Activated T-helper 2 cell treated with anti-CD3 and anti-CD28 coated beads, Interferon-gamma antibody, Interleukin-2, Interleukin-4, amounts not matched to agents 10 μg/mL and 5 μg/mL and 100 μg/mL, durations not matched to agents 14 hours and 24 hours and 36 hours (primary cell): Measurements from ENCODE around the gene BEND7. TPM values are rescaled to one million over a fixed set of nuclear protein-coding genes. Genes with fewer than 3 reads are reported as not detected.

Experiments
- DNase-seq: peaks from one replicate; pipeline ENCODE4 v3.0.0; 2021; ENCODE audit warnings: low spot score
- H3K27ac Mint-ChIP-seq: one replicate; pipeline ENCODE4 v1.8.0; 2021; ENCODE audit warnings: mixed read lengths
- H3K27me3 Mint-ChIP-seq: one replicate; pipeline ENCODE4 v1.8.0; 2021; ENCODE audit warnings: low read depth, mixed read lengths
- H3K36me3 Mint-ChIP-seq: one replicate; pipeline ENCODE4 v1.8.0; 2021; ENCODE audit warnings: low read depth, mixed read lengths
- H3K4me1 Mint-ChIP-seq: one replicate; pipeline ENCODE4 v1.8.0; 2021; ENCODE audit warnings: low read depth, mixed read lengths
- H3K4me3 Mint-ChIP-seq: one replicate; pipeline ENCODE4 v1.8.0; 2021; ENCODE audit warnings: low read depth, mild to moderate bottlenecking, moderate library complexity, mixed read lengths
- H3K9me3 Mint-ChIP-seq: one replicate; pipeline ENCODE4 v1.8.0; 2021; ENCODE audit warnings: mixed read lengths
- intact Hi-C: fragments of 100-400 bp; cut with micrococcal nuclease; formaldehyde crosslinking; loops from one replicate; pipeline ENCODE4 v1.15.1; 2023
- total RNA-seq: library from RNA; stranded (reverse); gene quantifications from 2 replicates; pipeline ENCODE4 v1.2.3, GENCODE V29; 2022

Gene BEND7
- total RNA-seq, 1 donor from 2014 or later: not detected

DNA sequence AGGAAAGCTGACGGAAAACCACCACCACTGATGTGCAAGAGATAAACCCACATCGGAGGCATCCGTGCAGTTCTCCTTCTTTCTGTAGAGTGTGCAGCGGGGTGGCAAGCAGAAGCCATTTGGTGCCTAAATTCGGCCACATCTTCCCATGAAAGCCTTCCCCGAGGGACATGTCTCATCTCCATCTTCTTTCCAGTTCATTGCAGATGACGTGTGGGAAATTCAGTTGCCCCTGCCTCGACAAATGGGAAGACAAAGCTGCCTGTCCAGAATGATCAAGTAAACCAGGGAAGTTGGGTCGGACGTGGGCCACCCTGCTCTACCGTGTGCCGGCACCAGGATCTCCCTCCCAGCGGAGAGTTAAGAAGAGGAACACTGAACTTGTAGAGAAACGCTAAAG is 14.5 kb downstream of the BEND7 start:
- no peak for DNase-seq
- Mint-ChIP-seq H3K4me1 (no peaks in the 10 kb centered on the region), H3K9me3 (no peaks in the 10 kb centered on the region), H3K27ac (no peak overlapping the region), H3K36me3 (no peaks in the 10 kb centered on the region), H3K4me3 (no peak overlapping the region), H3K27me3 (peaks cover 13% of the 10 kb centered on the region)
- intact Hi-C loops: no loop called here

DNA sequence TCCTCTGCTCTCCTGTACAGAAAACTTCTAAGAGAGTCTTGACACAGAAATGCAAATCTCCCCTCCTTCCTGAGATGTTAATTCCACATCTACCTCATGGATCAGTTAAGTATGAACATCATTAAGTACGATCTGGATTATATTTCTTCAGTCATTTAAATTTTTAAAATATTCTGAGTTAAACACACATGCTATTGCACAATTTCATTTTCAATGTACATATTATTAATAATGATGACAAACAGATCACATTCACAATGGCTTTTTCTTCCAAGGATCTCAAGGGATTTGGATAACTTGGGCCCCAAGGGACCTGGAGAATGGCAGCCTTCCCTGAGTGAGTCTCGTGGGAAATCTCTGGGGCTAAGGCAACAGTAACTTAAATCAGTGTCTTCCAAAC is 16.2 kb downstream of the BEND7 start:
- H3K27ac Mint-ChIP-seq: no peak overlapping the region
- no peaks in the 10 kb centered on the region for H3K4me1 Mint-ChIP-seq
- no peaks in the 10 kb centered on the region for H3K9me3 Mint-ChIP-seq
- H3K4me3 Mint-ChIP-seq: no peak overlapping the region
- intact Hi-C loops: no loop called here
- no peak for DNase-seq
- peaks cover 13% of the 10 kb centered on the region for H3K27me3 Mint-ChIP-seq
- no peaks in the 10 kb centered on the region for H3K36me3 Mint-ChIP-seq

- no peaks in the 10 kb centered on the region for H3K9me3 Mint-ChIP-seq
- H3K36me3 Mint-ChIP-seq: no peaks in the 10 kb centered on the region
- H3K4me1 Mint-ChIP-seq: no peaks in the 10 kb centered on the region
- H3K27me3 Mint-ChIP-seq: peaks cover 10% of the 10 kb centered on the region
- no peak for DNase-seq
- no peak overlapping the region for H3K4me3 Mint-ChIP-seq
- H3K27ac Mint-ChIP-seq: no peak overlapping the region
- intact Hi-C loops: no loop called here
Observed at GRCh38 chr10:13511409-13511808, 17.4 kb downstream of the BEND7 start.

GRCh38 chr10:13505052-13505680 is 23.6 kb downstream of the BEND7 start:
- Mint-ChIP-seq H3K36me3 (no peaks in the 10 kb centered on the region), H3K27me3 (peaks cover 5% of the 10 kb centered on the region), H3K4me1 (no peaks in the 10 kb centered on the region), H3K4me3 (no peak overlapping the region), H3K27ac (no peak overlapping the region), H3K9me3 (no peaks in the 10 kb centered on the region)
- intact Hi-C loops: no loop called here
- no peak for DNase-seq

DNA sequence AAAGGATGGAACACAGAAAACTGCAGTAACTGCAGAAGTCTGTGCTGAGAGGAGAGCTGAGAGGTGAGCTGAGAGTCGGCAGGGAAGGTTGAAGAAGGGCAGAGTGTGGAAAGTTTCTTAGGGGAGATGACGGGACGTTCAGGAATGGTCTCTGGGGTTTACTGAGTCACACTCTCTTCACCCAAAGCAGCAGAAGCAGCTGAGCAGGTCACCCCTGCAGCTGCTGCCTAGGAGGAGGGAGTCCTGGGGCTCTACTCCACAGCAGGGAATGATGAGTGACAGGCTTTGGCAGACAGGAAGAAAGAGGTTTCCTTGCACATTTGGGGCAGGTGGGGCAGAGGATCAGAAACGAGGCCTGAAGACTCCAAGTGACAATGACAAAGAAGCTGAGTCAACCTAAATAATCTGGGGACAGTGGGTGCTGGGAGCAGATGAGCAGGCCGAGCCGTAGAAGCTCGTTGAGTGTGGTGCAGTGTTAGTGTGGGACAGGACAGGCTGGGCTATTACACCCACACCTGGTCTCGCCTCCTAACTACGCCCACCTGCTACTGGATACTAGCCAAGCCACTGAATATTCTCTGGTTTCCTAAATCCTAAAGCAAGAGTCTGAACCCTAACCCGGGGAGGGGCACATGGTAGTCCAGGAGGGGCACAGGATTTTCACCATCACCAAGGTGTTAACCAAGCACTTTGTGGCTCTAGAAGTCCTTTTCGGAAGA is 24.9 kb downstream of the BEND7 start:
- no peak for DNase-seq
- Mint-ChIP-seq H3K4me3 (no peak overlapping the region), H3K36me3 (no peaks in the 10 kb centered on the region), H3K4me1 (no peaks in the 10 kb centered on the region), H3K27ac (no peak overlapping the region), H3K27me3 (peaks cover 2% of the 10 kb centered on the region), H3K9me3 (no peaks in the 10 kb centered on the region)
- intact Hi-C loops: no loop called here

GRCh38 chr10:13502380-13502779 is 26.4 kb downstream of the BEND7 start:
- H3K27me3 Mint-ChIP-seq: peaks cover 2% of the 10 kb centered on the region
- H3K9me3 Mint-ChIP-seq: no peaks in the 10 kb centered on the region
- H3K27ac Mint-ChIP-seq: no peak overlapping the region
- no peaks in the 10 kb centered on the region for H3K4me1 Mint-ChIP-seq
- no peak overlapping the region for H3K4me3 Mint-ChIP-seq
- no peak for DNase-seq
- H3K36me3 Mint-ChIP-seq: no peaks in the 10 kb centered on the region
- intact Hi-C loops: no loop called here

DNA sequence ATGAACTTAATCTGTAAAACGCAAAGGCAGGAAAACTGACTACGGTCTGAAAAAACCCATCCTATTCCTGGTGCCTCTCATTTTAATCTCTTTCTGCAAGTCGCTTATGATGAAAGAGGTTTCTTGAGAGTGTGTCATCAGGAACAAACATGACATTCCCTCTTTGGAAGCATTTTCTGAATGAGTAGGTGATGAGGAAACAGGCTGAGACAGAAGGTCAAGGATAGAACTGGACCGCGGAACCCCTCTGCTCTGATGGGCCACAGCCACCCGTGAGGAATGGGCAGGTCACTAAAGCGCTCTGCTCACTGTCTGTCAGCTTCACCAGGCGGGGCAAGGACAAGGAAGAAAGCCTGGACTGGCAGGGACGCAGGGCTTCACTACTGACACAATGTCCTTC is 28.6 kb downstream of the BEND7 start:
- Mint-ChIP-seq H3K36me3 (no peaks in the 10 kb centered on the region), H3K9me3 (no peaks in the 10 kb centered on the region), H3K4me3 (no peak overlapping the region), H3K27me3 (peaks cover 2% of the 10 kb centered on the region), H3K4me1 (no peaks in the 10 kb centered on the region), H3K27ac (no peak overlapping the region)
- no peak for DNase-seq
- intact Hi-C loops: no loop called here

DNA sequence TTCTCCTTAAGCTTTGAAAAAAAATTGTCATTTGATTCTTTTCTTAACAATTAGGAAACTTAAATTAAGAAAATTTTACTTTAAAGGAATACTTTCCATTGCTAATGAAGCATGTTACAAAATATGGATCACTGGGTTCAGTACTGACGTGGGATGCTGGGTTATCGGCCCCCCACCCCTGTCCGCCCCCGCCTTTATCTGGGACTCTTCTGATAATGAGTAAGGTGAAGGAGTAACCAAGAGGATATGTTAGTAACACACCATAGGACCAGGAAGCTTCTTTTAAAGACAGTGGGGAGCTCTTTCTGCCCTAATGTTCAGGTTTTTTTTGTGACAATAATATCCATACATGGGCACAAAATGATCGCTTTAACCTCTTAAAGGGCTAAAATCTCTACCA is 29.7 kb downstream of the BEND7 start:
- H3K27me3 Mint-ChIP-seq: peaks cover 2% of the 10 kb centered on the region
- no peaks in the 10 kb centered on the region for H3K36me3 Mint-ChIP-seq
- no peaks in the 10 kb centered on the region for H3K9me3 Mint-ChIP-seq
- no peaks in the 10 kb centered on the region for H3K4me1 Mint-ChIP-seq
- H3K27ac Mint-ChIP-seq: no peak overlapping the region
- no peak for DNase-seq
- no peak overlapping the region for H3K4me3 Mint-ChIP-seq
- intact Hi-C loops: no loop called here

DNA sequence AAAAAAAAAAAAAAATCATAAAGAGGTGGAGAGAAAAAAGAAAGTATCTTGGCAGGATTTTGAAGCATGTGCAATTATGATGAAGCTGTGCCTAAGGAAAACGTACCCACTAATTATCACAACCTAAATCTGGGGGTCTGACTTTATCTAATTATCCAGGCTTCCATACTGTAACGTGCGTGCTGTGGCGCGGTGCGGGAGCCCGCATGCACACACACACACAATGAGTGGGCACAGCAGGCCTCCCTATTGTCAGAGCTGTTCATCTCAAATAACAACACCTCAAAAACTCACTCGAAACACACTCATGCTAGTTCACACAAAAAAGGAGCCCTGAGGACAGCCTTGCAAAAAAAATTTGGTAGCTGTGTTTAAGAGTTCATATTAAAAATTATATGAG is 31.9 kb downstream of the BEND7 start:
- no peak for DNase-seq
- H3K27ac Mint-ChIP-seq: no peak overlapping the region
- H3K27me3 Mint-ChIP-seq: no peaks in the 10 kb centered on the region
- no peaks in the 10 kb centered on the region for H3K4me1 Mint-ChIP-seq
- H3K9me3 Mint-ChIP-seq: no peaks in the 10 kb centered on the region
- intact Hi-C loops: no loop called here
- H3K36me3 Mint-ChIP-seq: no peaks in the 10 kb centered on the region
- H3K4me3 Mint-ChIP-seq: no peak overlapping the region

- no peak for DNase-seq
- no peaks in the 10 kb centered on the region for H3K36me3 Mint-ChIP-seq
- H3K4me1 Mint-ChIP-seq: no peaks in the 10 kb centered on the region
- no peak overlapping the region for H3K4me3 Mint-ChIP-seq
- no peak overlapping the region for H3K27ac Mint-ChIP-seq
- H3K9me3 Mint-ChIP-seq: no peaks in the 10 kb centered on the region
- intact Hi-C loops: no loop called here
- no peaks in the 10 kb centered on the region for H3K27me3 Mint-ChIP-seq
Observed at GRCh38 chr10:13496164-13496563, 32.6 kb downstream of the BEND7 start.

DNA sequence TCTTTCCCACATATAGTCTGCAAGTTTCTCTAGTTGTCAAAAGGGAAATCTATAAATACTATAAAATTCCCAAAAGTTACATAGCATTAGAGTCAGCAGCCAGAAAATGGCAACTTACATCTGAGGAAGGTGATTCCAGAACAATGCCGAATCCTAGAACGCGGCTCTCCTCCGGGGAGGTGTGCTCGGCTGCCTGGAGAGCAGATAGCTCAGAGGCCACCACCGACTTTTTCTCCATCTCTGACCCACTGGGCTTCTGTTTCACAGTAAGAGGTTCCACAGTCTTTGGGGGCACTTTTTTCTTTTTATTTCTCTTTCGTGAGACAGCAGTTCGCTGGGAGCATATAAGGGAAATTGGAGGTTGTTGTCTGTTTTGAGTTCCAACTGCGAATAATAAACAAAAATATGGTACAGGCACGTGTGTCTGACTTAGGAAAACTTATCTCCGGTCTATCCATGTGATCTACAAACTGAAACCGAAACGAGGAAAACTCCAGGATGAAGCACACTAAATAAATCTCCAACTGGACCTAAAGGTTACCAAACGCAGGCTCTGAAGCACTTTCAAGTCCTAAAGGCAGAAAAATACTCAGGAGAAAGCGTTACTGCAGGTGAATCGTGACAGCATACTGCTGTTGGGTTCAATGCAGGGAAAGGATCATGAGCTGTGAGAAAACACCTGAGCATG is 36.2 kb downstream of the BEND7 start:
- Mint-ChIP-seq H3K4me3 (no peak overlapping the region), H3K27me3 (no peaks in the 10 kb centered on the region), H3K4me1 (no peaks in the 10 kb centered on the region), H3K36me3 (no peaks in the 10 kb centered on the region), H3K27ac (no peak overlapping the region), H3K9me3 (no peaks in the 10 kb centered on the region)
- no peak for DNase-seq
- intact Hi-C loops: no loop called here

- Mint-ChIP-seq H3K4me3 (no peak overlapping the region), H3K27ac (no peak overlapping the region), H3K36me3 (no peaks in the 10 kb centered on the region), H3K4me1 (no peaks in the 10 kb centered on the region), H3K9me3 (no peaks in the 10 kb centered on the region), H3K27me3 (no peaks in the 10 kb centered on the region)
- no peak for DNase-seq
- intact Hi-C loops: no loop called here
Observed at GRCh38 chr10:13491747-13492360, 37.0 kb downstream of the BEND7 start.

DNA sequence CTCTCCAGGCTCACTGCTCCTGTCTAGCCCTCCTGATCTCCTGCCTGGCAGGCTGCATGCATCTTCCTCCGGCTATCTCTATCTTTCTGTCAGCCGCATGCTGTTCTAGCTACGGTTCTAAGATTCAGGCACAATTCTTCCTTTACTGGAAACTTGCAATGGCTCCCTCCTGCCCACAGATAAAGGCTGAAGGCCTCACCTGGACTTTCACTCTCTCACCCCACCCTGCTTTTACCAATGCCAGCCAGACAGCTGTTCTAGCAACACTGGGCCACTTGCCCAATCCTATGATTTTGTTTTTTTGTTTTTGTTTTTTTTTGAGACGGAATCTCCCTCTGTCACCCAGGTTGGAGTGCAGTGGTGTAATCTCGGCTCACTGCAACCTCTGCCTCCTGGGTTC is 38.3 kb downstream of the BEND7 start:
- H3K4me1 Mint-ChIP-seq: no peaks in the 10 kb centered on the region
- no peaks in the 10 kb centered on the region for H3K27me3 Mint-ChIP-seq
- H3K9me3 Mint-ChIP-seq: no peaks in the 10 kb centered on the region
- no peak for DNase-seq
- no peaks in the 10 kb centered on the region for H3K36me3 Mint-ChIP-seq
- no peak overlapping the region for H3K27ac Mint-ChIP-seq
- intact Hi-C loops: no loop called here
- no peak overlapping the region for H3K4me3 Mint-ChIP-seq
